Measurements from ENCODE around the gene RPP25L.

RPP25L gene

DNA sequence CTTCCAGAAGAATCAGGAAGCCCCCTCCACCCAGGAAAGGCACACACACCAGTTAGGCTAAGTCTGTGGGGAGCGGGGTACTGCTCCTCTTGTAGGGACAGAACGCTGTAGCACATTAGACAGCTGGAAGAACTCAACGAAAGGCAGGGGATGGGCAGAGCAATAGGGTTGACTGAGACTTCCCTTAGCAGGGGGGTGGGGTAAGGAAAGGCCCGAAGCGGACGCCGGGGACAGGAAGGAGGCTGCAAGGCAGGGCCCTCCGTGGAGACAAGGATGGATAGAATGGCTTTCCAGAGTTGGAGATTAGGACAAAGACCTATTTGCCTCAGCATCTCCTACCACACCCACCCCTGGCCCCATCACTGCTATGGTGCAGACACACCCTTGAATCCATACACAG lies 36.7 kb downstream of the RPP25L start:
- TF ChIP-seq, protein P1, sequence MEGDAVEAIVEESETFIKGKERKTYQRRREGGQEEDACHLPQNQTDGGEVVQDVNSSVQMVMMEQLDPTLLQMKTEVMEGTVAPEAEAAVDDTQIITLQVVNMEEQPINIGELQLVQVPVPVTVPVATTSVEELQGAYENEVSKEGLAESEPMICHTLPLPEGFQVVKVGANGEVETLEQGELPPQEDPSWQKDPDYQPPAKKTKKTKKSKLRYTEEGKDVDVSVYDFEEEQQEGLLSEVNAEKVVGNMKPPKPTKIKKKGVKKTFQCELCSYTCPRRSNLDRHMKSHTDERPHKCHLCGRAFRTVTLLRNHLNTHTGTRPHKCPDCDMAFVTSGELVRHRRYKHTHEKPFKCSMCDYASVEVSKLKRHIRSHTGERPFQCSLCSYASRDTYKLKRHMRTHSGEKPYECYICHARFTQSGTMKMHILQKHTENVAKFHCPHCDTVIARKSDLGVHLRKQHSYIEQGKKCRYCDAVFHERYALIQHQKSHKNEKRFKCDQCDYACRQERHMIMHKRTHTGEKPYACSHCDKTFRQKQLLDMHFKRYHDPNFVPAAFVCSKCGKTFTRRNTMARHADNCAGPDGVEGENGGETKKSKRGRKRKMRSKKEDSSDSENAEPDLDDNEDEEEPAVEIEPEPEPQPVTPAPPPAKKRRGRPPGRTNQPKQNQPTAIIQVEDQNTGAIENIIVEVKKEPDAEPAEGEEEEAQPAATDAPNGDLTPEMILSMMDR (IDR thresholded peaks at IDR 0.05; ENCODE audit: borderline replicate concordance, control extremely low read depth, extremely low read depth, insufficient read depth, missing control alignments) = no peak
- in situ Hi-C loops (cut with MboI; ENCODE audit: low sequenced_read_pairs, unreplicated experiment) = no loop called here
- DNase-seq (ENCODE audit: low spot score) = no peak

DNA sequence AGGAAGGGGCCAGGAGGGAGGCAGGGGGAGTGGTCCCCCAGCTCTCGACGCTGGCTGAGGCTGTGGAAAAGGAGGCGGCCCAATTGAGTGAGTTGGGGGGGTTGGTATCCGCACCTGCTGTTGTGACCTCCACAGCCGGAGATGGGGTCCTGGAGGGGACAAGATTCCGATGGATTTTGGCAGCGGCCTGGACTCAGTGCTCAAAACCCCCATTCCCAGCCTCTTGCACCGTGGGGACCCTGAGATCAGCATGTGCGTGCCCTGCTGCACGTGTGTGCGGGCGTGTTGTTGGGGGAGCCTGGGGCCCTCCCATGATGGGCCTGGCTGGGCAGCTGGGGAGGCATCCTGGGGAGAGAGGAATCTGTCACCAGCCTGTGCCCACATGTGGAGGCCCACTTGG lies 37.3 kb downstream of the RPP25L start:
- in situ Hi-C loops (cut with MboI; ENCODE audit: low sequenced_read_pairs, unreplicated experiment) = no loop called here
- TF ChIP-seq, protein P1 (IDR thresholded peaks at IDR 0.05; ENCODE audit: borderline replicate concordance, control extremely low read depth, extremely low read depth, insufficient read depth, missing control alignments) = no peak
- DNase-seq (ENCODE audit: low spot score) = no peak

DNA sequence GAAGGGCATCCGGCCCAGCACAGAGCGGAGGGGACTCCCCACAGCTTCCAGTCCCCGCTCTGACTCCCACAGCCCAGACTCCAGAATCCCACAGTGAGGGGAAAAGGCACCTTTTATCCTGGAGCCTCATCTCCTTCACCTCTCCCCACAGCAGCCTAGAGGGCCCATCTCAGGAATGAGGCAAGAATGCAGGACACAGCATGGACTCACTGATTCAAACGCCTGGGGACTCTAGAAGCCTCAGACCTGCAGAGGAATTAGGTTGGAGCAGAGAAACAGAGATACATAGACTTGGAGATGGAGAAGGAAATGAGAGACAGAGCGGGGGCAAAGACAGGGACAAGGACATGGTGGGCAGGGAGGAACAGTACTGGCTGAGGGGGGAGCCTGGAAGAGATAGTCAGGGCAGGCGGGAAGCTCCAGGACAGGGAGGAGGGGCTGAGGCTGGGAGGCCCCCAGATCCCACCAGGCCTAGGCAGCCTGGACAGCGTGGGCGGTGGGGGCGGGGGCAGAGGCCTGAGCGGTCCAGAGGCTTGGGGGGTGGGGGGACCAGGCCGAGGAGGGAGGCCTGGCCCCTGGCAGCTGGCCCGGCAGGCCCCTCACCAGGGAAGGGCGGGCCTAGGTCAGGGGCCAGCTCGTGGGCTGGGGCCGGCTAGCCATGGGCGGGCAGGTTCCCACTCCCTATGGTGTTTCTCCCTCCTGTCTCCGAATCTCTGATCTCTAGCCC lies 38.1 kb downstream of the RPP25L start:
- no peak for DNase-seq (ENCODE audit: low spot score)
- TF ChIP-seq, protein P1 (IDR thresholded peaks at IDR 0.05; ENCODE audit: borderline replicate concordance, control extremely low read depth, extremely low read depth, insufficient read depth, missing control alignments) = no peak
- in situ Hi-C loops (cut with MboI; ENCODE audit: low sequenced_read_pairs, unreplicated experiment) = no loop called here

DNA sequence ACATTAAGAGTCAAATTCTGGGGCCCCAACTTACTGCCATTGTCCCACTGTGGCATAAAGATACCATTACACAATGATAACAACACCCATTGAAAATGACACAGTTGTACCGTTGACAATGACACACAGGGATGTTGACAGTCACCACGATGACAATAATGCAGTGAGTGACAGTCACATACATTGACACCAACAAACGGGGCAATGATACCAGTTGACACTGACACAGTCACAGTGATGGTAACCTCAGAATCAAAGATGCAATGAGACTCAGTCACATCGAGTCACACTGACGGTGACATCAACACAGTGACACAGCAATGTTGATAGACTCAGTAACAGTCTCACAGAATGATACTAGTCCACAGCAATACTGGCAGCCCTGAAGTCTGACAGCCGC lies 39.3 kb downstream of the RPP25L start:
- TF ChIP-seq, protein P1 (IDR thresholded peaks at IDR 0.05; ENCODE audit: borderline replicate concordance, control extremely low read depth, extremely low read depth, insufficient read depth, missing control alignments) = no peak
- in situ Hi-C loops (cut with MboI; ENCODE audit: low sequenced_read_pairs, unreplicated experiment) = no loop called here
- DNase-seq (ENCODE audit: low spot score) = no peak

DNA sequence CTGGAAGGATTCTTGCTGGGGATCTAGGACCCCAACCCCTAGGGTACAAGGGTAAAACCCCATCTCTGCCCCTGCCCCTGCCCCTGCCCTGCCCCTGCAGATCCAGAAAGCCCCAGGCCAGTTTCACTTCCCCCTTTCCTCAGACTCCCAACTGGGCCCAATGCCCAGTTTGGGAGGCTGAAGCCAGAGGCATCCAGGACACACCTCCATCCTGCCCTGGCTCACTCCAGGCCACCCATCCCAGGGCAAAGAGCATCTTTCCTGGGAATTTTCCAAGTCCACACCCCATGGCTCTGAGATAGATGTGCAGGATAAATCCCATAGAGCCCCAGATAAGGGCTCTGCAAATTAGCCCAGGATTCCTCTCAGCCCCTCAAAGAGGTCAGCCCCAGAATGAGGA lies 39.8 kb downstream of the RPP25L start:
- in situ Hi-C loops (cut with MboI; ENCODE audit: low sequenced_read_pairs, unreplicated experiment) = no loop called here
- TF ChIP-seq, protein P1 (IDR thresholded peaks at IDR 0.05; ENCODE audit: borderline replicate concordance, control extremely low read depth, extremely low read depth, insufficient read depth, missing control alignments) = no peak
- DNase-seq (ENCODE audit: low spot score) = no peak

DNA sequence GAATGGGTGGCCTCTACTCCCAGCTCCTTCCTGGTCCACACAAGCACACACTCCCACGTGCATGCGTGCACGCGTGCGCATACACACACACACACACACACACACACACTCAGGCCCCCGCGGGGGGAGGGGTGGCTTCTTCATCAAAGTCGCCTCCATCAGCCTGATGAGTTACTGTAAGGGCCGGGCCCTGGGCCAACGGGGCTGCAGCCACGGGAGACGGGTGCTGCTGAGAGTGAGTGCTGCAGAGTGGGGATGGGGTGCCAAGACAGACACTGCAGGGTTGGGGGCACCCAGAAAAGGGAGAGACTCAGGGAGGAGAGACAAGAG lies 40.5 kb downstream of the RPP25L start:
- in situ Hi-C loops (cut with MboI; ENCODE audit: low sequenced_read_pairs, unreplicated experiment) = no loop called here
- DNase-seq (ENCODE audit: low spot score) = no peak
- TF ChIP-seq, protein P1 (IDR thresholded peaks at IDR 0.05; ENCODE audit: borderline replicate concordance, control extremely low read depth, extremely low read depth, insufficient read depth, missing control alignments) = no peak

Data from GM13976 (cell line).